ENCODE measurements around the gene MGAT4B. TPM values are rescaled to one million over a fixed set of nuclear protein-coding genes. Genes with fewer than 3 reads are reported as not detected.

Gene MGAT4B
- total RNA-seq, 2 donors from 2014 or later, result 165 to 177 TPM

- Mint-ChIP-seq H3K4me1 (peaks cover 29% of the 10 kb centered on the region), H3K4me3 (peak overlapping the region; percentile 90), H3K36me3 (ENCODE audit: low read depth) (peaks cover 28% of the 10 kb centered on the region), H3K27me3 (ENCODE audit: insufficient read depth) (peaks cover 4% of the 10 kb centered on the region), H3K9me3 (no peaks in the 10 kb centered on the region), H3K27ac (peak overlapping the region; percentile 89)
- Histone ChIP-seq H3K4me1 (ENCODE audit: control insufficient read depth, insufficient read depth, low read length) (peaks cover 22% of the 10 kb centered on the region), H3K9ac (ENCODE audit: extremely low read depth, low read length, poor library complexity, severe bottlenecking) (no peak overlapping the region), H3K4me3 (ENCODE audit: low read length) (peak overlapping the region; percentile 88), H3K36me3 (ENCODE audit: control insufficient read depth, insufficient read depth, low read length) (peaks cover 20% of the 10 kb centered on the region), H3K27ac (ENCODE audit: low read depth, low read length) (peak overlapping the region; percentile 60), H3K9me3 (ENCODE audit: control insufficient read depth, low read length) (no peaks in the 10 kb centered on the region), H3K27me3 (ENCODE audit: control insufficient read depth, insufficient read depth, low read length, poor library complexity, severe bottlenecking) (no peaks in the 10 kb centered on the region)
- no peak for TF ChIP-seq CTCF (conservative IDR thresholded peaks at IDR 0.05)
- no peak for DNase-seq
- 90 to 91% methylated on average over 11 to 12 of the region's 12 CpGs for WGBS, 2 experiments (ENCODE audit: insufficient coverage in 1 of 2, insufficient read length in 1 of 2)
Observed at GRCh38 chr5:179820127-179820482, 13.4 kb upstream of the MGAT4B start.

GRCh38 chr5:179819296-179820126, 12.8 kb upstream of the MGAT4B start:
- Mint-ChIP-seq H3K4me1 (peaks cover 29% of the 10 kb centered on the region), H3K36me3 (ENCODE audit: low read depth) (peaks cover 27% of the 10 kb centered on the region), H3K27ac (peak overlapping the region; percentile 89), H3K9me3 (no peaks in the 10 kb centered on the region), H3K4me3 (peak overlapping the region; percentile 90), H3K27me3 (ENCODE audit: insufficient read depth) (peaks cover 4% of the 10 kb centered on the region)
- no peak overlapping the region for H3K9ac ChIP-seq (ENCODE audit: extremely low read depth, low read length, poor library complexity, severe bottlenecking)
- H3K4me3 ChIP-seq (ENCODE audit: low read length), result no peak overlapping the region
- H3K36me3 ChIP-seq (ENCODE audit: control insufficient read depth, insufficient read depth, low read length), result peaks cover 20% of the 10 kb centered on the region
- DNase-seq, result peak; percentile 91
- TF ChIP-seq CTCF (conservative IDR thresholded peaks at IDR 0.05), result no peak
- WGBS, 2 experiments (ENCODE audit: insufficient coverage in 1 of 2, insufficient read length in 1 of 2), result 57 to 60% methylated on average over 14 to 25 of the region's 26 CpGs
- peaks cover 22% of the 10 kb centered on the region for H3K4me1 ChIP-seq (ENCODE audit: control insufficient read depth, insufficient read depth, low read length)
- H3K27me3 ChIP-seq (ENCODE audit: control insufficient read depth, insufficient read depth, low read length, poor library complexity, severe bottlenecking), result no peaks in the 10 kb centered on the region
- no peaks in the 10 kb centered on the region for H3K9me3 ChIP-seq (ENCODE audit: control insufficient read depth, low read length)
- peak overlapping the region; percentile 25 for H3K27ac ChIP-seq (ENCODE audit: low read depth, low read length)

GRCh38 chr5:179818746-179819295, 12.2 kb upstream of the MGAT4B start:
- peaks cover 29% of the 10 kb centered on the region for H3K4me1 Mint-ChIP-seq
- 27 to 34% methylated on average over 13 to 35 of the region's 35 CpGs for WGBS, 2 experiments (ENCODE audit: insufficient coverage in 1 of 2, insufficient read length in 1 of 2)
- TF ChIP-seq CTCF (conservative IDR thresholded peaks at IDR 0.05), result no peak
- Histone ChIP-seq H3K9ac (ENCODE audit: extremely low read depth, low read length, poor library complexity, severe bottlenecking) (no peak overlapping the region), H3K4me1 (ENCODE audit: control insufficient read depth, insufficient read depth, low read length) (peaks cover 22% of the 10 kb centered on the region), H3K27ac (ENCODE audit: low read depth, low read length) (peak overlapping the region; percentile 25), H3K9me3 (ENCODE audit: control insufficient read depth, low read length) (no peaks in the 10 kb centered on the region), H3K27me3 (ENCODE audit: control insufficient read depth, insufficient read depth, low read length, poor library complexity, severe bottlenecking) (no peaks in the 10 kb centered on the region), H3K36me3 (ENCODE audit: control insufficient read depth, insufficient read depth, low read length) (peaks cover 20% of the 10 kb centered on the region), H3K4me3 (ENCODE audit: low read length) (no peak overlapping the region)
- H3K27me3 Mint-ChIP-seq (ENCODE audit: insufficient read depth), result peaks cover 4% of the 10 kb centered on the region
- peak overlapping the region; percentile 92 for H3K27ac Mint-ChIP-seq
- DNase-seq, result peak; percentile 92
- H3K4me3 Mint-ChIP-seq, result peak overlapping the region; percentile 48
- H3K36me3 Mint-ChIP-seq (ENCODE audit: low read depth), result peaks cover 28% of the 10 kb centered on the region
- no peaks in the 10 kb centered on the region for H3K9me3 Mint-ChIP-seq
